ENCODE data around the gene TBC1D5.
"Not testable (repeated sequence)": the region's sequence is repeated elsewhere in the genome, so short reads cannot be mapped to it uniquely, and the experiment has no call there.

Gene TBC1D5

GRCh38 chr3:17626395-17626794 lies 116.0 kb downstream of the TBC1D5 start:
- DNase-seq (ENCODE audit: low read depth, low spot score), result no peak
- no peak for TF ChIP-seq CTCF (IDR thresholded peaks at IDR 0.05; ENCODE audit: low read depth, low read length)
- in situ Hi-C loops (cut with HindIII; ENCODE audit: low sequenced_read_pairs), result no loop called here
- no peak overlapping the region for H3K4me3 ChIP-seq (ENCODE audit: low read depth, low read length)

GRCh38 chr3:17625133-17625532 lies 117.3 kb downstream of the TBC1D5 start:
- in situ Hi-C loops (cut with HindIII; ENCODE audit: low sequenced_read_pairs), result no loop called here
- TF ChIP-seq CTCF (IDR thresholded peaks at IDR 0.05; ENCODE audit: low read depth, low read length), result no peak
- no peak for DNase-seq (ENCODE audit: low read depth, low spot score)
- H3K4me3 ChIP-seq (ENCODE audit: low read depth, low read length), result no peak overlapping the region

GRCh38 chr3:17623464-17623863 lies 119.0 kb downstream of the TBC1D5 start:
- in situ Hi-C loops (cut with HindIII; ENCODE audit: low sequenced_read_pairs), result no loop called here
- DNase-seq (ENCODE audit: low read depth, low spot score), result no peak
- H3K4me3 ChIP-seq (ENCODE audit: low read depth, low read length), result no peak overlapping the region
- no peak for TF ChIP-seq CTCF (IDR thresholded peaks at IDR 0.05; ENCODE audit: low read depth, low read length)

DNA sequence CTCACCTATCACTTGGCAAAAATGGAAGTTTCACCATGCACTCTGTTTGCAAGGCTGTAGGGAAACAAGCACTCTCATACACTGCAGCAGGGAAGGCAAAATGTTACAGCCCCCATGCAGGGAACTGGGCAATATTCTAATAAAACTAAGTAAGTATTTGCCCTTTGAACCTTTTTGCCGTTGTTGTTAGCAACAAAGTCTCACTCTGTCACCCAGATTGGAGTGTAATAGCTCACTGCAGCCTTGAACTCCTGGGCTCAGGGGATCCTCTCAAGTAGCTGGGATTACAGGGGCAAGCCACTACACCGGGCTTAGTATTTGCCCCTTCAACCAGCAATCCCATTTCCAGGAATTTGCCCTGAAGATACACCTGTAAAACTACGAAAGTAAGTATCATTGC lies 122.5 kb downstream of the TBC1D5 start:
- in situ Hi-C loops (cut with HindIII; ENCODE audit: low sequenced_read_pairs), result no loop called here
- no peak for DNase-seq (ENCODE audit: low read depth, low spot score)
- no peak for TF ChIP-seq CTCF (IDR thresholded peaks at IDR 0.05; ENCODE audit: low read depth, low read length)
- H3K4me3 ChIP-seq (ENCODE audit: low read depth, low read length), result no peak overlapping the region

- H3K4me3 ChIP-seq (ENCODE audit: low read depth, low read length); in situ Hi-C loops (cut with HindIII; ENCODE audit: low sequenced_read_pairs); DNase-seq (ENCODE audit: low read depth, low spot score): not testable (repeated sequence)
Measured at GRCh38 chr3:17613017-17613416, 129.4 kb downstream of the TBC1D5 start.

DNA sequence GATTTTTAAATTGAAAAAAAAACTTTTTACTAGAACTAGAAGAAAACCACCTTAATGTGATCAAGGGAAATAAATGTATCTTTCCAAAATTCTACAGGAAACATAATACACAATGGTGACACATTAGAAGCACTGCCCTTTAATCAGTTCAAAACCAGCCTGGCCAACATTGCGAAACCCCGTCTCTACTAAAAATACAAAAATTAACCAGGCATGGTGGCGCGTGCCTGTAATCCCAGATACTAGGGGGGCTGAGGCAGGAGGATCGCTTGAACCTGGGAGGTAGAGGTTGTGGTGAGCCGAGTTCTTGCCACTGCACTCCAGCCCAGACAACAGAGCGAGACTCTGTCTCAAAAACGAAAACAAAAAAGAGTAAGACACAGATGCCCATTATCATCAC lies 134.5 kb downstream of the TBC1D5 start:
- in situ Hi-C loops (cut with HindIII; ENCODE audit: low sequenced_read_pairs), result no loop called here
- DNase-seq (ENCODE audit: low read depth, low spot score), result no peak
- H3K4me3 ChIP-seq (ENCODE audit: low read depth, low read length), result no peak overlapping the region
- no peak for TF ChIP-seq CTCF (IDR thresholded peaks at IDR 0.05; ENCODE audit: low read depth, low read length)

DNA sequence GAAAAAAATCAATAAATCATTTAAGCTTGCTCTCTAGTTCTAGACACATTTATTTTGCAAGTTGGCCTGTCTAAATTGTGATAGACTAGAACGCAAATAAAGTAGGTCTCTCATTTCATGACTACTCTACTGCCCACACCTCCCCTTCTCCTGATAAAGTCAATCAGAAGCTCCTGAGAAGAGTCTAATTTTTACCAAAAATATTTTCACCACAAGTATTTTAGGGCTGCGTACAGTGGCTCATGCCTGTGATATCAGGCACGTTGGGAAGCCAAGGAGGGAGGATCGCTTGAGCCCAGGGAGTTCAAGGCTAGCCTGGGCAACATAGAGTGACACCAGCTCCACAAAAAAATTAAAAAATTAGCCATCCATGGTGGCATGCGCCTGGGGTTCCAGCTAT lies 136.5 kb downstream of the TBC1D5 start:
- no peak overlapping the region for H3K4me3 ChIP-seq (ENCODE audit: low read depth, low read length)
- TF ChIP-seq CTCF (IDR thresholded peaks at IDR 0.05; ENCODE audit: low read depth, low read length), result no peak
- no peak for DNase-seq (ENCODE audit: low read depth, low spot score)
- in situ Hi-C loops (cut with HindIII; ENCODE audit: low sequenced_read_pairs), result no loop called here
